ENCODE data around the gene ARHGEF7.
A peak's percentile ranks its signal among the peaks of the same experiment; 100 is the strongest.

The ARHGEF7 gene

GRCh38 chr13:111152844-111153243 is 37.7 kb downstream of the ARHGEF7 start:
- no peak for TF ChIP-seq CTCF (IDR thresholded peaks at IDR 0.05; ENCODE audit: extremely low read depth, missing control alignments)
- DNase-seq (ENCODE audit: low spot score), result no peak

DNA sequence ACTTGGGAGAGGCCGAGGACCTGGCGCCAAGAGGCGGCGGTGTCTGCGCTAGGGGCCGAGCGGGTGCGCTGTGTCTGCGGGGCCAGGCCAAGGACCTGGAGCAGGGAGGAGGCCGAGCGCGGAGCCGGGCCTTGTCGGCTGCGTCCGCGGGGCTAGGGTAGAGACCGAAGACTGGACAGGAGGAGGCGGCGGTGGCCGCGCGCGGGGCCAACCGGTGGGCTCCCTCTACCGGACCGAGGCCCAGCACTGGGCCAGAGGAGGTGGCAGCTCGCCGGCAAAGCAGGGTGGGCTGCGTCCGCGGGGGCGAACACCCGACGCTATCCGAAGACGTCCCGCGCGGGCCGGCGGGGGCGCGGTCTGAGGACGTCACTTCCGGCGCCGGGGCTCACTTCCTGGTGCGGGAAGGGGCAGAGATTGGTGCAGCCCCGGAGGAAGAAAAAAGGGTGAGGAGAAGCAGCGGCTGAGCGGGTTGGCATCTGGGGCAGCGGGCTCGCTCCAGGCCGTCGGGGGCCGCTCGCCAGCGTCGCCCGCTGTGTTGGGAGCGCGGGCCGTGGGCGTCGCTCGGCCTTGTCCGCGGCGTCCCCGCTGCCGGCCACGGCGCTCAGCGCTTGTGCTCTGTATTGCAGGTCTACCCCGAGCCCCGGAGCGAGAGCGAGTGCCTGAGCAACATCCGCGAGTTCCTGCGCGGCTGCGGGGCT is 38.3 kb downstream of the ARHGEF7 start:
- no peak for TF ChIP-seq CTCF (IDR thresholded peaks at IDR 0.05; ENCODE audit: extremely low read depth, missing control alignments)
- peak; percentile 97 for DNase-seq (ENCODE audit: low spot score)

DNA sequence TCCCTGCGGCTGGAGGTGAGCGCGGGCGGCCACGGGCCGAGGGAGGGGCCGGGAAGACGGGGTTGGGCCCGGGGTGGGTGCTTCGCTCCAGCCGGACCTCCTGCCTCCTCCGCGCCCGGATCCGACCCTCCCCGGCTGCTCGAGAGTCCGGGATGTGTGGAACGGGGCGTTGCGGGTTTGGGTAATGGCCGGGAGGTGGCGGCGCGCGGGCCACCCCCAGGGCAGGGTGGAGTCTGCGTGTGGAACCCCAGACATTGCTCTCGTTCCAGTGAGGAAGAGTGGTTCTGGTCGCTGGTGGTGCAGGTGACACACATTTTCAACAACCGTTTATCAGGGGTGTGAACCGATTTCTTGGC is 38.8 kb downstream of the ARHGEF7 start:
- TF ChIP-seq CTCF (IDR thresholded peaks at IDR 0.05; ENCODE audit: extremely low read depth, missing control alignments), result no peak
- DNase-seq (ENCODE audit: low spot score), result peak; percentile 60

GRCh38 chr13:111156421-111156820 is 41.3 kb downstream of the ARHGEF7 start:
- no peak for DNase-seq (ENCODE audit: low spot score)
- no peak for TF ChIP-seq CTCF (IDR thresholded peaks at IDR 0.05; ENCODE audit: extremely low read depth, missing control alignments)

DNA sequence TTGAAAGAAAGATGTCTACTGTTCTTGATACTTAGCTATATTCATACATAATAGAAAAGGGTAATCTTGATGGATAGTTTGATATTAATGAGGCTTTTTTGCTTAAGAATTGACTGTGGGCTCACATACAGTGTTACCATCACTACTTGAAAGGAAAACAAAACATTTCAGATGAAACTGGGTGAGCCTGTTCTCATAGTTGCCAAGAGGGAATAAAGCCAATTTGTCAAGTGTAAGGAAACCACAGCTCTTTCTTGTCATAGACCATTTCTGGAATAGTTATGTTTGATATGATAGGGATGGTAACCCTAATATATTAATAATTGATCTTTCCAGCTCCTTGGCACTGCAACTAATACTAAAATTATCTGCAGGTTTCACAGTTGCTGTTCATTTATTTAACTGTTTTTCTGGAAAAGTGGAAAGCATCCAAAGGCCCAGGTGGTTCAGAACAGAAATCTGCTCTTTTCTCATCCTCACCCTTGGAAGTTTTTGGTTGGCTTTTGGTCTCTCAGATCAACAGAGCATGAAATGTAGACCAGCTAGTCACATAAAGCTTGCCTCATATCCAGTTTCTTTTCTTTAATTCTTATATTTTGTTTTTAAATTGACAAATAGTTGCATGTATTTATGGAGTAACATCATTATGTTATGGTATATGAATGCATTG is 43.2 kb downstream of the ARHGEF7 start:
- no peak for DNase-seq (ENCODE audit: low spot score)
- TF ChIP-seq CTCF (IDR thresholded peaks at IDR 0.05; ENCODE audit: extremely low read depth, missing control alignments), result no peak

DNA sequence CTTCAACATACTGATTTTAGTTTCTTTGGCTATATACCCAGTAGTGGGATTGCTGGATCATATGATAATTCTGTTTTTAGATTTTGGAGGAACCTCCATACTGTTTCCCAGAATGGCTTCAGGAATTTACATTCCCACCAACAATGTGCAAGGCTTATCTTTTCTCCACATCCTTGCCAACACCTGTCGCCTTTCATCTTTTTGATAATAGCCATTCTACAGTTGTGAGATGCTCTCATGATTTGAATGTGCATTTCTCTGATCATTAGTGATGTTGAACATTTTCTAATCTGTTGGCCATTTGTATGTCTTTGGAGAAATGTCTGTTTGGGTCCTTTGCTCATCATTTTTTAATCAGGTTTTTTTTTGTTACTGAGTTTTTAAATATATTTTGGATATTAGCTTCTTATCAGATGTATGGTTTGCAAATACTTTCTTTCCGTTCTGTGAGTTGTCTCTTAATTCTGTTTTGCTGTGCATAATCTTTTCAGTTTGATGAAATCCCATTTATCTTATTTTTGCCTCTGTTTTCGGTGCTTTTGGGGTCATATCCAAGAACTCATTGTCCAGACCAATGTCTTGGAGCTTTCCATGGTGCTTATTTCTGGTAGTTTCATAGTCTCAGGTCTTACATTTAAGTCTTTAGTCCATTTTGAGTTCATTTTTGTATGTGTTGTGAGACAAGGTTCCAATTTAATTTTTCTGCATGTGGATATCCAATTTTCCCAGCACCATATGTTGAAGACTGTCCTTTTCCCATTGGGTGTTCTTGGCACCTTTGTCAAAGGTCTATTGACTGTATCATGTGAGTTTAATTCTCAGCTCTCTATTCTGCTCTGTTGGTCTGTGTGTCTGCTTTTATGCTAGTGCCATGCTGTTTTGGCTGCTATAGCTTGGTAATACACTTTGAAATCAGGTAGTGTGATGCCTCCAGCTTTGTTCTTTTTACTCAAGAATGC is 44.5 kb downstream of the ARHGEF7 start:
- DNase-seq (ENCODE audit: low spot score), result no peak

More for the DNA sequence above, 44.5 kb downstream of the ARHGEF7 start:
- TF ChIP-seq CTCF (IDR thresholded peaks at IDR 0.05; ENCODE audit: extremely low read depth, missing control alignments), result no peak
